A549 treated with AZD9567 at 1 μM for 4 hours (cell line): ENCODE results near the gene SEPHS1. TPM values are rescaled to one million over a fixed set of nuclear protein-coding genes. Genes with fewer than 3 reads are reported as not detected.

Experiments used
- total RNA-seq: library from RNA; stranded (reverse); fragments of 200-300 nt; extraction: Qiagen RNA extraction; gene quantifications from 5 replicates; pipeline ENCODE4 v1.2.3, GENCODE V29; 2022; ENCODE audit not compliant: insufficient read depth

The SEPHS1 gene, protein sequence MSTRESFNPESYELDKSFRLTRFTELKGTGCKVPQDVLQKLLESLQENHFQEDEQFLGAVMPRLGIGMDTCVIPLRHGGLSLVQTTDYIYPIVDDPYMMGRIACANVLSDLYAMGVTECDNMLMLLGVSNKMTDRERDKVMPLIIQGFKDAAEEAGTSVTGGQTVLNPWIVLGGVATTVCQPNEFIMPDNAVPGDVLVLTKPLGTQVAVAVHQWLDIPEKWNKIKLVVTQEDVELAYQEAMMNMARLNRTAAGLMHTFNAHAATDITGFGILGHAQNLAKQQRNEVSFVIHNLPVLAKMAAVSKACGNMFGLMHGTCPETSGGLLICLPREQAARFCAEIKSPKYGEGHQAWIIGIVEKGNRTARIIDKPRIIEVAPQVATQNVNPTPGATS
- total RNA-seq: 56.5 to 76.3 TPM (median 59.7 TPM) in 5 replicates

DNA sequence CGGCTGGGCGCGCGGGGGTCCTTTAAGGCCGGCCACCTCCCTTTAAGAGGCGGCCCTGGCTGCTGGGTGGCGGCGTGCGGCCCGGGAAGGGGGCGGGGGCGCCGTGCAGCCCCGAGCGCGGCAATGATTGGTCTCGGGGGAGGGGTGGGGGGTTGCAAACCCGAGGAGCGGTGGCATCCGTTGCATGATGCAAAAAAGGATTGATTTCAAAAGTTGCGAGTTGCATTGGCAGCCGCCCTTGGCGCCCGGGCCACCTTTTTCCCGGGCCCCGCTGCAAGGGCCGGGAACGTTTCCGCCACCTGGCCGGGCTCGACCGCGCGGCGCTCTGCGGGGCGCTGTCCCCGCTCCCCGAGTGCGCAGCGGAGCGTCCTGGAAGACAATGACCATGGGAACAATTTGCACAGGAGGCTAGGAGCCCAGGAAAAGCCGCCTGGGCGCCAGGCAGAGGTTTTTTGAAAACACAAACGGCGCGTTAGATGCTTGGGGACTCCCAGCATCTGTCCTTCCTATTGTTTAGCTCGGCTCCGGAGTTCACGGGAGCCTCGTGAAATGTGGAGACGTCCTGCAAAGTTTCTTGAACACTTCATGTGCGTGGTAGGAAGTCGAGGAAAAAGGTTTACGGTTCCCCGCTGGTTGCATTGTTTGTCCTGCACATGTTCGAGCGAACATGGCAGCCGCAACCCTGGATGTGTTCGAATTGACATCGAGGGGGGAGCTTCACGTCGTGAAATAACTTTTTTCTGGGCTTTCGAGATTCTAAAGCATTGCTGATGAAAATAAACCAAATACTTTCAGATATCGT lies at the start of gene SEPHS1:
TSS of gene SEPHS1 (minus strand) at position 78 of the 802 bp plus-strand sequence. CDS start 3,343 bp downstream, outside the sequence.

DNA sequence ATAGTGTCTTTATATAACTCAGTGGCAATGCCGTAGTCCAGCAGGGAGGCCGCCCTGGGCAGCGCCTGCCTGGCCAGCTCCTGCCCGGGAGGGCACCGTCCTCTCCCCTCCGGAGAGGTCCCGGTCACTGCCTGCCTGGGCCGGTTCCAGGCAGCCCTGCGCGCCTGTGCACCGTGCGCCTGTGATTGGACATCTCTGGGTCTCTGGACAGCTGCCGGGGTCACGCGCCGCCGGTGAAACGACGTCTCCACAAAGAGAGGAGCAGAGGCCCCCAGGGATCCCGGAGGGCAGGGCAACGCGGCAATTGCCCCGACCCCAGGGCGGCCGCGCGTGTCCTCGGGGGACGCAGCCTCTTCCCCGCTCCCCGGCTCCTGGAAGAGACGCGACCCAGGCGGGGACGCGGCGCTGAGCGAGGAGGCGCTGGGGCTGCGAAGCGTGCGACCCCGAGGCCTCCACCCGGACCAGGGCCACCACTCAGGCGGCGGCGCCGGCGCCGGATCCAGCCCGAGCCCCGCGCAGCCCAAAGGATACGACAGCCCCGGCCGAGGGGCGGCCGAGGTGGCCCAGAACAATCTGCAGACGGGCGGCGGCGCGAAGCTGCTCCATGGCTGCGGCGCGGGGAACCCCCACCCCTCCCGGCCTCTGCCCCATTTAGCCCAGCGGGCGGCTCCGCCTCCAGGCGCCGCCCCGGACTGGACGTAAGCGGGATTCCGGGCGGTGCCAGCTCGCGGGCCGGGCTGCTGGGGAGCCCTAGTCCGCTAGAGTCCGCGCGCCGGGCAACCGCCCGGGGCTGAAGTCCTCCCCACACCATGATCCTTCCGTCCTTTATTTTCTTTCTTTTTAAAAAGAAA lies 48.4 kb downstream of the SEPHS1 start, which contains the start of gene PHYH:
TSS of gene PHYH (minus strand) at position 628 of the 851 bp plus-strand sequence. CDS start at position 606, 22 bp downstream.

Other genes with a start within 250 kb of the SEPHS1 start
- 50.1 to 62.0 TPM (median 55.4 TPM) in 5 replicates for gene OPTN, start 248.1 kb downstream of the SEPHS1 start, total RNA-seq
- gene MCM10, start 186.7 kb downstream of the SEPHS1 start, total RNA-seq: 22.3 to 25.4 TPM (median 23.8 TPM) in 5 replicates
- gene UCMA, start 113.9 kb downstream of the SEPHS1 start, total RNA-seq: not detected in 5 replicates
- gene PHYH, start 48.2 kb downstream of the SEPHS1 start, total RNA-seq: 29.3 to 32.5 TPM (median 30.3 TPM) in 5 replicates
- gene BEND7, start 180.7 kb upstream of the SEPHS1 start, total RNA-seq: 7.3 to 10.3 TPM (median 9.7 TPM) in 5 replicates
- gene PRPF18, start 238.7 kb upstream of the SEPHS1 start, total RNA-seq: 17.3 to 24.3 TPM (median 20.8 TPM) in 5 replicates